HG03060 (cell line): Measurements from ENCODE around the gene CYP24A1.

ENCODE experiments used
- ATAC-seq: cut with Tn5 transposase; IDR thresholded peaks from one replicate; pipeline ENCODE4 v1.9.1; 2021; ENCODE audit warnings: low read depth, moderate number of reproducible peaks; ENCODE audit not compliant: unreplicated experiment

Gene CYP24A1

DNA sequence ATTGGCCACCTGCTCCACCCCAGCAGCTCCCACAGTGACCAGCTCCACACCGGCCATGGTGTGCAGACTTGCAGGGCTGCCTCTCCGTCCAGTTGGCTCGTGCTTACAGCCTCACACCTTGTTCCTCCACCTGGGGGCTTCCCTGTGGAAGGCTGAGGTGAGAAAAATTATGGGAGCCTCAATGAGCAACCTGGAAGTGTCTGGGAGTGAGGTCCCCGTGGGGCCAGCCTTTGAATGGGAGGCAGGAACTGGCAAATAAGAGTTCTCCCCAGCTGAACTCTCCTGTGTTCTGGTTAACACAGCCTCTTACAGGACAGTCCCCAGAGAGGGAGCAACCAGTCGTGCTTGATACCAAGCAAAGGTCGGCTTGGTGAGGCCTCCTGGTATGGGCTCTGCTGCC, 30.3 kb upstream of the CYP24A1 start:
- no peak for ATAC-seq

DNA sequence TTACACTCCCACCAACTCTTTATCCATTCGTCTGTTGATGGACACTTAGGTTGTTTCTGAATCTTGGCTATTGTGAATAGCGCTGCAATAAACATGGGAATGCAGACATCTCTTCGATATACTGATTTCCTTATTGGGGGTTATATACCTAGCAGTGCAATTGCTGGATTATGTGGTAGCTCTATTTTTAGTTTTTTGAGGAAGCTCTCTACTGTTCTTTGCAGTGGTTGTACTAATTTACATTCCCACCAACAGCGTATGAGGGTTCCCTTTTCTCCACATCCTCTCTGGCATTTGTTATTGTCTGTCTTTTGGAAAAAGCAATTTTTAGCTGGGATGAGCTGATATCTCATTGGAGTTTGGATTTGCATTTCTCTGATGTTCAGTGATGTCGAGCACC, 29.5 kb upstream of the CYP24A1 start:
- no peak for ATAC-seq

DNA sequence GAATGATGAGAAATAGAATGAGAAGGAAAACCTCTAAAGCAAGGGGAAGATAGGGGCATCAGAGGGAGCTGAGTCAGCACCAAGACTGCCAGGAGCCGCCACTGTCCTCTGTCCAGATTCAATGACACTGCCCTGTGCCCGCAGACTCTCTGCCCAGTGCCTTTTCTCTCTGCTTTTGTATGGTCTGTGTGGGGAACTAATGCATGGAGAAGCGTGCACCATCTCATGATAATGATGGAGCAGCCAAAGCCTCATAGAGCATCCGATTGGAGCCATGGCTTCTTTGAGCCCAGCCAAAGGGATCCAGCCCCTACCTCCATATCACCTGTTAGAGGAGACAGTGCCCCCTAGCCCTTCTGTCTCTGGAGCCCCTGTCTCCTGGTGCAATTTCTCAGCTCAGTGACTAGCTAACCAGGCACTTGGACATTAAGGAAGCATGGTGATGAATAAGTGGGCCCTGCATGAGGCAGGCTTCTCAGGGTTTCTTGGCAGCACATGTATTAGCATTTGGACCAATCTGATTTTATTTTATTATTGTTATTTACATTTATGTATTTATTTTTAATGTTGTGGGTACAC, 27.6 kb upstream of the CYP24A1 start:
- ATAC-seq = no peak

DNA sequence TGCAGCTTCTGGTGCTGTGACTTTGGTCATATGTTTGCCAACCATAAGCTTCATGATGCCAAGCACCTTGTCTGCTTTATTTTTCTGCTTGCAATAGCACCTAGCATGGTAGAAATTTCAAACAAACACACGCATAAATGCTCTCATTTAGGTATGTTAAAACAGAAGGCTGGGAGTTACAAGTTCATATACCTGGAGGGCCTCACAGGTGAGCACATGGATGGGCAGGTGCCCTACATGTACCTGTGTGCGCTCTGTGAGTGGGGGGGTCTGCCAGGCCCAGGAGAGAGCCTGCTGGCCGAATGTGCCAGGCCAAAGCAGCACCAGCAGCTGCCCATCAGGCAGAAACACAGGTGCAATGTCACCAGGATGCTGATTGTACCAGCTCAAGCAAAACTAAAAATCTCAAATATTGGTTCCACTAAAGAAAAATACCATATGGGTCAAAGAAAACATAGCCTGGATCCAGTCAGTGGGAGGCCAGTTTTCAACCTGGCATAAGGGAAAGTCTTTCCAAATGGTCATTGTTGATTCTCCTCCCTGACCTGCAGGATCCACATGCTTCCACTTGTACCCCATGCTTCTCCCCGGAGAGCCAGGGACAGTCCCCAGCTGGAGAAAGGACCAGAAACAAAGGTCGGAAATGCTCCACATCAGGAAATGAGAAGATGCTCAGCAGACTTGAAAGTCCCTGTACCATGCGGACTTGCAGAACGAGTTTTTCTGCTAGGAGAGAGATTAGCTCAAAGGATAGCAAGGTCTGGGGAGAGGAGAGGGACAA, 26.9 kb upstream of the CYP24A1 start:
- no peak for ATAC-seq

DNA sequence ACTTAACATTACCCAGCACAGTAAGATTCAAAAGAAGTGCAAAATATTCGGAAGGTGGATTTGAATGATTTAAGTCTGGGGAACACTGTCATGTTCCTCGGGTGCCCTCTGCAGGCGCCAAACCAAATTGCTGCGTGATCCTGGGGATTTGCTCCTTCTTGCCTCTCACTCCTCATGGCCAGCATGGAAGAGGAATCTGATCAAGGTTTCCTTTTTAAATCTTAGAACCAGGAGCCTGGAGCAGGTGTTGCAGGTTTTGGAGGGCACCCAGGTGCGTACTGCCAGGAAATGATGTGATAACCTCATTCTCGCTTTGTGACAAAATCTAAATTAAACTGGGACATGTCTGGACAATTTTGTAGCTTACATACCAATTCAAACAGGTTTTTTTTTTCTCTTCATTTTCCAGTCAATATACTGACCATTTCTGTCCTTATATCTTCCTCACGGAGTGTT, 26.0 kb upstream of the CYP24A1 start:
- ATAC-seq = no peak

DNA sequence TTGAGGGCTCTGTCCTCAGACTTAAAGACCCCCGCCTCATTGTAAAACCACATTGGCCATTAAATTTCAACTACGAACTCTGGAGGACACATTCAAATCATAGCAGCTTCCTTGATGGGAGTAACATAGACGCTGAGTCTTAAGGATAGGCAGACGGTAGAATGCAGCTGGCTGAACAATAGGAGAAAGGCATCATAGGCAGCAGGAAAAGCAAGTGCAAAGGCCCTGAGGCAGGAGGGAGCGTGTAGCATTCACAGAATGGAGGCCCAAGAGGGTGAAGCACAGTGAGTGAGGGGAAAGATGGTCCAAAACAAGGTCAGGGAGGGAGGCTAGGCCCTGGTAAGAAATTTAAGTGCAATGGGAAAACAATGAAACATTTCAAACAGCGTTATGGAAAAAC, 25.5 kb upstream of the CYP24A1 start:
- no peak for ATAC-seq

DNA sequence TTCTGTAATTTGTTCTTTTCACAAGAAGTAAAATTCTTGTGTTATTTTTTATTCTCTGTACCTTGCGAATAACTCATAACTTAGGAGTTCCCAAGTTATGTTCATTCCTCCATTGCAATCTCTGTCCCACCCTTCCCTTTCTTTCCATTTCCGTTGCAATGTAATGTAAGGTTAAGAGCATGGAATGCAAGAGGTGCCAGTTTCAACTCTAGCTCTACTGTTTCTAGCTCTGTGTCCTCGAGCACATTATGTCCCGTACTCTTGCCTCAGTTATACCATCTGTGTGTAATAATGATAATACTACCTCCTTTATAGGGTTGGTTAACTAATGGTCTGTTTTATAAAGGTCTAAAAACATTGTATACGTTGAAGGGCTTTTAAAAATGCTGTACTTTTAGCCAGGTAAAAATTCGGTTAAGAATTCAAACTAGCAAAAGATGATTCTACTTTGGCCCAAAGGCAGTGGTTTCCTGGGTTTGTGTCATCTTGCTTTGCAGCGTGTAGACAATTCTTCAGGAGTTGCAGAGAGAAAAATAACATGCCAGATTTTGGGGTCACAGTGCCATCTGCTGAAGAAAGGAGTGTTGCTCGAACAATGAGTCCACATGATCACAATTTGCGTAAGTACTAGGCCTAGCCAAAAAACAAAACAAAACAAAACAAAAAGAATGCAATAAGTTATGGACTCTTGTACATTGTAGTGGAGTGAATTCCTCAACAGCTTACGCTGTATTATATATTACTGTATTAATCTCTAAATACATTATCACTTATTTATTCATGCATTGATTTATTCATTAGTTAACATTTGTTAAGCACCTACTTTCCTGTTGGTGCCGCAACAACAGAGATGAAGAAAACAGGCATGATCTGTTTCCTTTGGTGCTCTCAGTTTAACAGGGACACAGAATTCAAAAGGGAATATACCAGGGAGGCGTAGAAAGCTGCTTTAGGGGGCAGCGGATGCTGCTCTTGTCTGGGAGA, 24.1 kb upstream of the CYP24A1 start:
- no peak for ATAC-seq

DNA sequence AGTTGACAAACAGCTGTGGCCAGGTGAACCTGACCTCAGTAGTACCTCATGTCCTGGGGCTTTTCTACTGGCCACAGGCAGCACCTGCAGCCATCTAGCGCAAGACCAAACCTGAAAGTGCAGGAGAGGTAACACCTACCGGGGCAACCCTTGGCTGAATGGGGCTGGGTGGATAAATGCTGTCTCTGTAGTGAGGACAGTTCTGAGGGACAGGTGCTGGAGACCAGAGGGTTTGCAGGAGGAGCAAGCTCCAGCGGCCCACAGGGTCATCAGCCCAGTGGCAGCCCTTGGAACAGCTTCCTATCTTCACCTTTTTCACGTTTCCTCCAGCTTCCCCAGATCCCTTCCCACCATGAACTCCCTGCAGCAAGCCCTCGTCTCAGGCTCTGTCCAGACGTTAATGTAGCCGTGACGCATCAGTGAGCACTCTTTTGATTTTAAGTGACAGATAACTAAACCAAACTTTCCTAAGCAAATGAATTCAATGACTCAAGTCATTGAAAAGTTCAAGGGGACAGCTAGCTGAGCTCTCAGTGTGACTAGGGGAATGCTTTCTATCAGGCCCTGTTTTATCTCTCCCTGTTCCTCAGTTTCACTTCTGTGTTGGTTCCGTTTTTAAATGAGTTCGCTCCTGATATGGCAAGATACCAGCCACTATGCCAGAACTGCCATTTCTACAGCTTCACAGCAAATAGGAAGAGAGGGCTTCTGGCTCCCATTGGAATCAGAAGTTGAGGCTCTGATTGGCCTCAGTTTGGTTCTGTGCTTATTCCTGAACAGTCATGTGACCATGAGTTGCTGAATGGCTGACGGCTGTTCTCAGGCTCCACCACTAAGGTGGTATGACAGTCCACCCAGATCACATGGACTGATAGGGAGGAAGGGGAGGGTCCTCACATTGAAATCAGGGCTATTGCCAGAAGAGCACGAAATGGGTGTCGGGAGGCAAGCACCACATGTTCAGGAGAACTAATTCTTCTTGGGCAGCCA, 22.0 kb upstream of the CYP24A1 start:
- no peak for ATAC-seq

DNA sequence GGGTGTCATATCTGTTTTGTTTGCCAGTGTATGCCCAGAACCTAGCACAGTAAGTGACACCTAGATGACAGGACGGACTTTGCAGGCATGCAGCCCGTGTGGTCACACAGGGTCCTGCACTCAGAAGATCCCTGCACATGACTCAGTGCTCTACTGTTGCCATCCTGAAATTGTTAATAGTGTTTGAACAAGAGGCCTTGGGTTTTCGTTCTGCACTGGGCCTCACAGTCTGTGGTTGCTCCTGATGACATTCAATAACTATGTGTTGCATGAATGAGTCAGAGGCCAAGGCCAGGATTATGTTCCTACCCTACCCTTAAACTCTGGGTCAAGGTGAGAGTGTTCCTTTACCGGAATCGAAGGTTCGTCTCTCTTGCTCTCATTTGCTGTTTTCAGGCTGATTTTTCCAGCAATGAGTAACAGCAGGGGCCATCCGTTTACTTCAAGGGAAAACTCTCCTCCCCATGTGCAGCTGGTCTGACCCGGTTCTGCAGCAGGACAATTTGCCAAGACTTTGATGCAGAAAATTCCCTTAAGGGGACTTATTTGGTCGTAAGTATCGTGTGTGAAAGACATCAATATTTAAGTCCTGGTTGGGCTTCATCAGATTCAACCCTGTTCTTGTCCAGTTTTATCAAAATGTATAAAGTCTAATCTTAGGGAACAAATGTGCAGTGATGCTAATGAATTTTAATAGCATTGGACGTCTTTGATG, 21.1 kb upstream of the CYP24A1 start:
- ATAC-seq = no peak

DNA sequence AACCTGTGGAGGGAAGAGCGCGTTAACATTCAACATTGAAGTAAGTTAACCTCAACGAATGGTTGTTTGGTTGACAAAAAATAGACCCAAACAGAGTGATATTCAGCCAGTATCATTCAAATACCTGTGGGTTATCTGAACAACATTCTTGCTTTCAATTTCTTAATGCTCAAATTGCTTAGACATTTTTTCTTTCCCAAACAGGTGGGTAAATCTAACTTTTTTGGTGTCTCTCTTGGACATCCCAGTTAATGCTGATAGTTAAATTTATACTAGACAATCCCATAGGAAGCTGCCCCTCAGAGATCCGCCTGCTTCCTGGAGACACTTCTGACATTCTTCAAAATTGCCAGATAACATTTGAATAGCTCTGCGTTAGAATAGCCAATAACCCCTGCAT, 20.0 kb upstream of the CYP24A1 start:
- ATAC-seq = no peak

DNA sequence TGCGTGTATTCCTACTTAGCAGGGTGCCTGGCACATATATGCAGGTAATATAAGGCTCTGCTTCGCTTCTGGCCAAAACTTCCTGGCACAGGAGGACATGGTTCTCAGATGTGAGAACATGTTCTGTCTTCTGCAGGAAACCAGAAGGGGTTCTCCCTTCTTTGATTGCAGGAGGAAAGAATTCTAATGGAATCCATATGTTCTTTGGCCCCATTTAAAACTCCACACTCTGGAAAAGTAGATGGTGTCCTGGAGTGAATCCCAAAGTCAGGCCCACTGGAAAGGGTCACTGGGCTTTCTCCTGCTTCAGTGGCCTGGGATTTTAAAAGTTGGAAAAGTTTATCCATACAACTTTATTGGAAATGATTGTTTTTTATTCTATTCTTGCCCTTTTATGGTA, 16.4 kb upstream of the CYP24A1 start:
- no peak for ATAC-seq

DNA sequence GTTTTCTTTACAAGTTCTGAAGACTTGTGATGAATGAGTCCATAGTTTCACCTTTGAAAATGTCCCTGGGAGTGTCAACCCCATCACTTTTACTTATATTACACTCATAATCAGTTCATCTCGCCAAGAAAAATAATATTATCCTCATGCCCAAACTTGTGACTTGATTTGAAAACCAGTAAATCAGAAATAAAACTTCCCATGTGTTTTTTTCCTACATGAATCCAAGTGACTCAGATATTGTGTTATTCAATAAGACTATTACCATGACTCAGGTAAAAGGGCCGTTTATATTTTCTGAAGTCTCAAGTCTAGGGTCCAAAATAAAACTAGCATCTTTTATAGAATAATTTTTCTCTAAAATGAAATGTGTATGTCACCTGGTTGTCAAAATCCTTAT, 15.8 kb upstream of the CYP24A1 start:
- ATAC-seq = no peak

DNA sequence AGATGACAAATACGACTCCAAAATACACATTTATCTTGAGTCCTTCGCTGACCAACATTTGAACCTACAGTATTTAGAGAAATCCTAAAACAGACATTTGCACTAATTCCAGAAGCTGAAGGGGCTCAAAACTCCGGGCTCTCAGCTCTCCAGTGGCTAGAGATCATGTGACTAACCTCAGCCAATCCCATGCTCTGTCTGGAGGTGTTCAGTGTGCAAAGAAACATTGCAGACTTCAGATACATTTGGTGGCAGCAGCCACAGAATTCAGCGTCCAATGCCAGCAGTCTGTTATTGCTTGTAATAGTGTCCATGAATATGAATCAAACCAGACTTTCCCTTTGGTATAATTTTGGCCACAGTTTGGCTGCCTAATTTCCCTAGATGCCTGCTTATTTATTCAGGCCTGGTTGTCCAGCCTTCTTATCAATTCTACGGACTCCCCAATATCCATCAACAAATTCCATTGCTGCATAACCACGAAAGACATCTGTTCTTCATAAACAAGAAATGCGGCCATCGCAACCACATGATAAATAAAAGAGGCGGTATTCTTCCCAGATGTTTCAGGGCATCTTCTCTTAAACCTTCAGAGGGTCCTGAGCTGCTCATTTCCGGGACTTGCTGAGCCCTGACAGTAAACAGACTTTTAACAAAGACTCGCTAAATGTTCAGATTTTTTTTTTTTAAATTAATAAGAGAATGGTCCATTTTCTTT, 14.5 kb upstream of the CYP24A1 start:
- ATAC-seq = no peak

DNA sequence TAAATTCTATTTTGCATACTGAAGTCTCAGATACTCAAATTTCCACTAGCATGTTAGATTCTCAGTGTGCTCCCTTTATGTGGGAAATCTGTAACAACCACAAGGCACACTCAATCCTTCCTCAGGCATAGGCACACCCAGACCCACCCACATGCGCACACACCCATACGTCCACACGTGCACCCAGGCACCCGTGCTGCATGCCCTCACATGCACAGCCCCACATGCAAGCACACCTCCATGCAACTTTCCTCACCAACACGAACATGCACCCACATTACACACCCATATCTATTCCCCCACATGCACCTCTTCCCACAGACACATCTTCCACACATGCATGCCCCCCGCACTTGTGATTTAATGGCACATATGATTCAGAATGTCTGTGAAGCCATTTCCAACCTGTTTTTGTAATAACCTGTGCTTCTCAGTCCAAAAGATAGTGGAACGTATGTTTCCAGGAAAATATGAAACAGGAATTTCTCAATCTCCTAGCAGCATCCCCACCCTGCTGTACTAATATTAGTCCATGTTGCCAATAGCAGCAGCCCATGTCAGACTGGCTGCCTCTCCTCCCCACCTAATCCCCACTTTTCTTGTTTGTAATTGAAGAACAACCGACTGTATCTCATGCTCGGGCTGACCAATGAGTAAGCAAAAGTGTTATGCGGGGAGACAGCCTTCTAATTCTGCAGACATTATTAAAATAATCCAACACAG, 11.3 kb upstream of the CYP24A1 start:
- no peak for ATAC-seq

DNA sequence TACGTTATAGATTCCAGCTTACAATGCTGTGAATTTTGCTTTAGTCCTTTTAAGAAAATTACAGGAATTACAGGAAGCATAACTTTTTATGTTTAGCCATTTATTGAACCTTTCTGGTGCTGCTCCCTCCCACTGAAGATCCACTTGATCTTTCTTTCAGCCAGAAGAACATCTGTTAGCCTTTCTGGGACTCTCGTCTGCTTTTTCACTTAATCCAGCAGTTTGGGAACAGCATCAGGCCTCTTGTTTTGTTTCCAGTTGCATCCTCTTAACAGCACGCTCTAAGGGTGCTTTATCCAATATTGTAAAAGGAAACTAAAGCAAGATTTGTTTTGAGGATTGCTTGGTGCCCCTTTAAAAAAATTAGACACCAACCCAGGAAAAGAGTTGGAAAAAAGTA, 10.3 kb upstream of the CYP24A1 start:
- ATAC-seq = no peak

DNA sequence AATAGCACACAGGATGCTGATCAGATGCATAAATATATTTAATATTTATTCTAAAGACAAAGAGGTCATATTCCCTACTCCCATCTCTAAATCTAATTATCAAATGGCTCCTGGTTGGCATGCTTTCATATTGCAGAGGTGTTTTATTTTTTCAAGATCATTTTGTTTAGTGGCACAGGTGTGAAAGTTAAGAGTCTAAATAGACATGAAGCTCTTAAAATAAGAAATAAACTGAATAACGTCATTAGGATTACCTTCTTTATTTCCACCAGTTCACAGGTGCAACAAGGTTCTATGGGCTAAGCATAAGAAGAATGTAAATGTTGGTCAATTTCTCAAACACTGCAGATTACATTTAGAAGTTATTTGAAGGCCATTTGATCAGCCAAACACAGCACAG, 7.1 kb upstream of the CYP24A1 start:
- ATAC-seq = no peak

DNA sequence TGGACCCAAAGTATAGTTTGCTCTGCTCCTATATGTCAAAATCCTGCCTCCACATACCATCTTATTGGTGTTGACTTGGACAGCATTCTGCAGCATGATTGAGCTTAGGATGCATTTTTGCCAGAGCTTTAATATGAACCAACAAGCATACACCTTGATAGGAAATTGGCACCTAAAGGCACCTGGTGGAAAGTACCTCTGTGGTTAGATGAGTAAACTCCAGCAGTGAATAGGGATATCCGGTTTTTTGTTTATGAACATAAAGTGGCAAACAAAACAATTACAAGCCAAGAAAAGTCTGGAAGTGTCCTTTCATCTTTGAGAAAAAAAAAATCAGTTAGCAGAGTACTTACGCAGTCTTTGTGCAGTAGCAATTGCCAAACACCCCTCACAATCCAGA, 6.2 kb upstream of the CYP24A1 start:
- ATAC-seq = no peak

DNA sequence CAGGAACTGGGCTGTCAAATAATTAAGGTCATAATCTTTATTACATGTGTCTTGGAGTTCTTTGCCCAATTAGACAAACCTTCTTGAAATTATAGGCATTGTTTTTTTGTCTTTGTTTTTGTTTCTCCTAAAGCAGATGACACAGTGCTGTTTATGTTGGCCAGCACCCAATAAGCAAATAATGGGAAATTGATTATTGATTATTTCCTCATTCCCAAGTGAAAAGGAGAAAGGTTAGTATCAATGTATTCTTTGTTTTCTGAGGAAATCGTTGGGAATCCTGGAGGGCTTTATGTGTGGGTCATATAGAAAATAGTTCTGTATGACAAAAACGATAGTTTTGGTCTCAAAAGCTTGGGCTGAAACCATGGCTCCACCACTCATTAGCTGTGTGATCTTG, 4.5 kb upstream of the CYP24A1 start:
- ATAC-seq = no peak
